Heart left ventricle (tissue), 16 donors: ENCODE results near the gene KRTDAP. TPM values are rescaled to one million over a fixed set of nuclear protein-coding genes. Genes with fewer than 3 reads are reported as not detected.

Experiments used
- ATAC-seq, 4 donors: fragments of 200-7000 bp; cut with Tn5 transposase; one replicate each; pipeline ENCODE4 v1.9.1; 2020 to 2022; ENCODE audit warnings: moderate library complexity in 4 of 4, mild to moderate bottlenecking in 3 of 4, moderate number of reproducible peaks in 1 of 4
- DNase-seq, 5 donors: peaks; one replicate each; pipeline ENCODE4 v3.0.0-alpha.2; 2020
- H3K27ac ChIP-seq, 12 donors: fragments of 200-600 bp; sonication (generic) in 4 of 12; one replicate each; pipeline versions ENCODE4 v1.5.0 to v1.8.0; 2016 to 2022; ENCODE audit warnings: mild to moderate bottlenecking in 2 of 12
- H3K27me3 ChIP-seq, 9 donors: fragments of 200-600 bp; sonication (generic) in 2 of 9; one replicate each; pipeline versions ENCODE4 v1.5.1 to v1.8.0; 2016 to 2022; ENCODE audit warnings: mild to moderate bottlenecking in 3 of 9
- H3K36me3 ChIP-seq, 9 donors: fragments of 200-600 bp; sonication (generic) in 2 of 9; one replicate each; pipeline versions ENCODE4 v1.5.0 to v1.8.0; 2018 to 2022; ENCODE audit warnings: mild to moderate bottlenecking in 2 of 9
- H3K4me1 ChIP-seq, 12 donors: fragments of 200-600 bp; sonication (generic) in 4 of 12; one replicate each; pipeline versions ENCODE4 v1.5.0 to v1.8.0; 2016 to 2022; ENCODE audit warnings: mild to moderate bottlenecking in 3 of 12
- H3K4me3 ChIP-seq, 12 donors: fragments of 200-600 bp; sonication (generic) in 4 of 12; one replicate each; pipeline versions ENCODE4 v1.5.0 to v1.8.0; 2017 to 2022; ENCODE audit warnings: mild to moderate bottlenecking in 9 of 12, moderate library complexity in 4 of 12
- H3K9me3 ChIP-seq, 12 donors: fragments of 200-600 bp; sonication (generic) in 4 of 12; one replicate each; pipeline versions ENCODE4 v1.5.0 to v1.8.0; 2016 to 2022; ENCODE audit warnings: mild to moderate bottlenecking in 1 of 12
- POLR2A ChIP-seq, 2 donors: fragments of 450-650 bp; IDR thresholded peaks; one replicate each; pipeline ENCODE4 v1.6.1; 2017; ENCODE audit warnings: antibody characterized with exemption in 2 of 2, mild to moderate bottlenecking in 2 of 2, moderate library complexity in 2 of 2
- WGBS, 4 donors: extraction: QIAGEN DNeasy Blood & Tissue Kit in 2 of 4; methylation state at CpG; one replicate each; pipeline versions ENCODE4 v1.1.5 to v1.1.7; 2013 to 2018; 5-methylcytosine and 5-hydroxymethylcytosine counted together
- intact Hi-C, 10 donors: fragments of 100-400 bp; cut with DNase I; formaldehyde crosslinking; loops; one replicate each; pipeline versions ENCODE4 v1.11.1 to v1.14.2; 2022
- polyA plus RNA-seq, 2 donors: library from polyadenylated mRNA; stranded (reverse); fragments of 200-250 nt; gene quantifications; one replicate each; pipeline ENCODE4 v1.2.3, GENCODE V29; 2013
- total RNA-seq, 9 donors: library from RNA; depleted of rRNA in 2 of 9; stranded (reverse); fragments of >200 nt in 2 of 9; fragmentation: NEBNext Ultra II Directional in 3 of 9; extraction: Animal tissue kit (Norgen Biotek cat#: 25700) in 3 of 9; gene quantifications; one replicate each; pipeline versions ENCODE4 v1.1.0 to v1.2.4, GENCODE V29; 2016 to 2023
- TF ChIP-seq, protein P1 (sequence below), 12 donors: fragments of 200-600 bp; sonication (generic) in 4 of 12; IDR thresholded peaks; one replicate each; pipeline versions ENCODE4 v1.5.0 to v1.8.0; 2018 to 2022; ENCODE audit warnings: antibody characterized with exemption in 12 of 12, mild to moderate bottlenecking in 5 of 12
- donor health status: ischemic (EF 13 %, LVEDD 7.1; RV severe dilation, severe dysfunction).
- donor health status: healthy with polysubstance abuse.
- donor health status: DM: no; HTN: yes; CAD: no.
- donor health status: DM: no; HTN: no; CAD: no.
- donor health status: ischemic (EF 25% LVEDD 6.9; RV normal size, moderate dysfunction).
- donor health status: ischemic (EF 25% LVEDD 5.7; RV mildly dilated, moderate dysfunction).
- donor health status: healthy.
- donor health status: DM: yes; HTN: yes; CAD: no.
- donor health status: ischemic (EF 35%, LVEDD 5.7; RV mildly dilated, moderate dysfunction).
- donor health status: nonischemic (EF 11% LVEDD 7.7; RV severe dilation, severe dysfunction).
- donor health status: DM: yes; HTN: yes; CAD: no.
- donor health status: PGD.
- donor health status: ischemic (EF 29% LVEDD 5.4; RV normal size, mild dysfunction).
- donor health status: nonischemic (EF 23%, LVEDD 6.1; RV moderate dilation, normal function).

KRTDAP gene
- total and polyA plus RNA-seq, 11 donors: not detected

GRCh38 chr19:35506011-35506410 lies 15.7 kb upstream of the KRTDAP start:
- Histone ChIP-seq H3K9me3 (no peaks in the 10 kb centered on the region), H3K4me1 (peaks cover 0 to 15% (median 8%) of the 10 kb centered on the region in 12 donors), H3K27me3 (peaks cover 0 to 33% (median 5%) of the 10 kb centered on the region in 9 donors), H3K36me3 (no peaks in the 10 kb centered on the region), H3K4me3 (no peak overlapping the region), H3K27ac (no peak overlapping the region)
- TF ChIP-seq, protein P1, sequence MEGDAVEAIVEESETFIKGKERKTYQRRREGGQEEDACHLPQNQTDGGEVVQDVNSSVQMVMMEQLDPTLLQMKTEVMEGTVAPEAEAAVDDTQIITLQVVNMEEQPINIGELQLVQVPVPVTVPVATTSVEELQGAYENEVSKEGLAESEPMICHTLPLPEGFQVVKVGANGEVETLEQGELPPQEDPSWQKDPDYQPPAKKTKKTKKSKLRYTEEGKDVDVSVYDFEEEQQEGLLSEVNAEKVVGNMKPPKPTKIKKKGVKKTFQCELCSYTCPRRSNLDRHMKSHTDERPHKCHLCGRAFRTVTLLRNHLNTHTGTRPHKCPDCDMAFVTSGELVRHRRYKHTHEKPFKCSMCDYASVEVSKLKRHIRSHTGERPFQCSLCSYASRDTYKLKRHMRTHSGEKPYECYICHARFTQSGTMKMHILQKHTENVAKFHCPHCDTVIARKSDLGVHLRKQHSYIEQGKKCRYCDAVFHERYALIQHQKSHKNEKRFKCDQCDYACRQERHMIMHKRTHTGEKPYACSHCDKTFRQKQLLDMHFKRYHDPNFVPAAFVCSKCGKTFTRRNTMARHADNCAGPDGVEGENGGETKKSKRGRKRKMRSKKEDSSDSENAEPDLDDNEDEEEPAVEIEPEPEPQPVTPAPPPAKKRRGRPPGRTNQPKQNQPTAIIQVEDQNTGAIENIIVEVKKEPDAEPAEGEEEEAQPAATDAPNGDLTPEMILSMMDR (IDR thresholded peaks at IDR 0.05): no peak
- no peak for TF ChIP-seq POLR2A (IDR thresholded peaks at IDR 0.05)
- peak in 1 of 5 donors; percentile 20 for DNase-seq
- 83 to 90% (median 88%) methylated on average over 7 of the region's 7 CpGs for WGBS, 4 donors
- intact Hi-C loops: no loop called here
- no peak for ATAC-seq

DNA sequence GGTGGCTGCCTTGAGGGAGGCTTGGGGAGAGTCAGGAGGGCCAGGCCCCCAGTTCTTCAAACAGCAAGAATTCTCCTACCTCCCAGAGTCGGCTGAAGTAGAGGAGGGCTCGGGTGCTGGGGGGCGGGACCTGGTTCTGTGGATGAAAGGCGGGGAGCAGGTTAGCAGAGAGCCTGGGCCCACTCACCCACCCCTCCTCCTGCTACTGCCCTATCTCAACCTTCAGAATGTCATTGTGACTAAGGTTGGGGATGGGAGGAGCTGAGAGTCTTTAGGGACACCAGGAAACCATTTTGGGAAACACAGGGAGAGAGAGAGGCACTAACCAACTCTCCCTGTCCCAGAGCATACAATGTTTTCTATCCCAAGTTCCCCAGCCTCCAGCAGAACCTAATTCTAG lies 12.5 kb upstream of the KRTDAP start:
- Histone ChIP-seq H3K4me1 (no peaks in the 10 kb centered on the region), H3K9me3 (no peaks in the 10 kb centered on the region), H3K27ac (no peak overlapping the region), H3K36me3 (no peaks in the 10 kb centered on the region), H3K27me3 (peaks cover 0 to 6% (median 0%) of the 10 kb centered on the region in 9 donors), H3K4me3 (no peak overlapping the region)
- peak in 3 of 4 donors; percentile 36 to 65 (median 51) for ATAC-seq
- TF ChIP-seq, protein P1 (IDR thresholded peaks at IDR 0.05): no peak
- no peak for TF ChIP-seq POLR2A (IDR thresholded peaks at IDR 0.05)
- WGBS, 4 donors: 63 to 82% (median 70%) methylated on average over 4 of the region's 4 CpGs
- intact Hi-C loops: no loop called here
- DNase-seq: no peak

- TF ChIP-seq, protein P1 (IDR thresholded peaks at IDR 0.05): no peak
- TF ChIP-seq POLR2A (IDR thresholded peaks at IDR 0.05): no peak
- Histone ChIP-seq H3K9me3 (no peaks in the 10 kb centered on the region), H3K36me3 (no peaks in the 10 kb centered on the region), H3K27me3 (peaks cover 0 to under 1% (median 0%) of the 10 kb centered on the region in 9 donors), H3K27ac (no peak overlapping the region), H3K4me3 (no peak overlapping the region), H3K4me1 (no peaks in the 10 kb centered on the region)
- ATAC-seq (no peak), DNase-seq (peak in 1 of 5 donors; percentile 51)
- intact Hi-C loops: no loop called here
- WGBS, 4 donors: 76 to 87% (median 82%) methylated on average over 15 of the region's 15 CpGs
Observed at GRCh38 chr19:35501684-35502083, 11.4 kb upstream of the KRTDAP start.

- no peak for ATAC-seq
- intact Hi-C loops: no loop called here
- DNase-seq: no peak
- WGBS, 4 donors: 83 to 94% (median 88%) methylated on average over 7 to 10 of the region's 10 CpGs
- no peaks in the 10 kb centered on the region for H3K36me3 ChIP-seq
- no peak for TF ChIP-seq POLR2A (IDR thresholded peaks at IDR 0.05)
- TF ChIP-seq, protein P1 (IDR thresholded peaks at IDR 0.05): no peak
- H3K4me1 ChIP-seq: peaks cover 0 to under 1% (median 0%) of the 10 kb centered on the region in 12 donors
- no peaks in the 10 kb centered on the region for H3K9me3 ChIP-seq
- no peaks in the 10 kb centered on the region for H3K27me3 ChIP-seq
- H3K4me3 ChIP-seq: no peak overlapping the region
- H3K27ac ChIP-seq: no peak overlapping the region
Observed at GRCh38 chr19:35500611-35501010, 10.3 kb upstream of the KRTDAP start.
